Renal pelvis (tissue), 4 donors: ENCODE measurements around the gene ERAL1. TPM values are rescaled to one million over a fixed set of nuclear protein-coding genes. Genes with fewer than 3 reads are reported as not detected.
"Not testable (repeated sequence)": the region's sequence is repeated elsewhere in the genome, so short reads cannot be mapped to it uniquely, and the experiment has no call there.

Source experiments
- DNase-seq: peaks from one replicate; pipeline ENCODE4 v3.0.0-alpha.2; 2013
- polyA plus RNA-seq, 3 donors: library from polyadenylated mRNA; unstranded; fragments of 120-200 nt; gene quantifications; one replicate each; pipeline ENCODE4 v1.2.1, GENCODE V29; 2013; ENCODE audit not compliant: insufficient read length in 3 of 3

ERAL1 gene
- polyA plus RNA-seq, 3 donors = 69.8 to 74.2 (median 74.1) TPM

DNA sequence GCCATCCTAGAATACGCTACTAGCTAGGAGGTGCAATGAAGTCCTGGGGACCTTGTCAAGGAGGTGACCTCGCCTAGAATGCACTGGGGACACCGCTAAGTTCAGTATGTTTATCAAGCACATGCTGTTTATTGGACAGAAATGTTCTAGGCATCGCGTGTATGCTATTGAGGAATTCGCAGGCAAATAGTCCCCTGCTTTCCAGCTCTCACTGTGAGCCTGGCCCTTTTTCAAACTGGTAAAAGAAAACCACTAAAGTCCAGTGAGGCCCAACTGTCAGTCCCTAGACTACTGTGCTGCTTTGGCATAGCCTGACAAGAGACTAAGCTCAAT is 11.0 kb upstream of the ERAL1 start:
- no peak for DNase-seq

DNA sequence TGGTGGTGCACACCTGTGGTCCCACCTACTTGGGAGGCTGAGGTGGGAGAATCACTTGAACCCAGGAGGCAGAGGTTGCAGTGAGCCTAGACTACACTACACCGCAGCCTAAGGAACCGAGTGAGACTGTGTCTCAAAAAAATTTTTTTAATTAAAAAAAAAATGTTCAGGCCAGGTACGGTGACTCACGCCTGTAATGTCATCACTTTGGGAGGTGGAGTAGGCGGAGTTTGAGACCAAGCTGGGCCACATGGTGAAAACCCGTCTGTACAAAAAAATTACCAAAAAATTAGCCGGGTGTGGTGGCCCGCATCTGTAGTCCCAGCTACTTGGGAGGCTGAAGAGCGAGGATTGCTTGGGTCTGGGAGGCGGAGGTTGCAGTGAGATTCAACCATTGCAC is 8.6 kb upstream of the ERAL1 start:
- no peak for DNase-seq

DNA sequence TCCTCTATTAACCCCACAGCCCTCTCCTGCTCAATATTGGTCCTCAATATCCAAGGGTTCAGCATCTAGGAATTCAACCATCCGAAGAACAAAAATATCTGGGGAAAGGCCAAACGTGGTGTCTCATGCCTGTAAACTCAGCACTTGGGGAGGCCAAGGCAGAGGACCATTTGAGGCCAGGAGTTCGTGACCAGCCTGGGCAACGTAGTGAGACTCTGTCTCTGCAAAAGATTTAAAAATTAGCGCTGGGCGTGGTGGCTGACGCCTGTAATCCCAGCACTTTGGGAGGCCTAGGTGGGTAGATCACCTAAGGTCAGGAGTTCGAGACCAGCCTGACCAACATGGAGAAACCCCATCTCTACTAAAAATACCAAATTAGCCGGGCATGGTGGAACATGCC is 8.1 kb upstream of the ERAL1 start:
- DNase-seq = not testable (repeated sequence)

DNA sequence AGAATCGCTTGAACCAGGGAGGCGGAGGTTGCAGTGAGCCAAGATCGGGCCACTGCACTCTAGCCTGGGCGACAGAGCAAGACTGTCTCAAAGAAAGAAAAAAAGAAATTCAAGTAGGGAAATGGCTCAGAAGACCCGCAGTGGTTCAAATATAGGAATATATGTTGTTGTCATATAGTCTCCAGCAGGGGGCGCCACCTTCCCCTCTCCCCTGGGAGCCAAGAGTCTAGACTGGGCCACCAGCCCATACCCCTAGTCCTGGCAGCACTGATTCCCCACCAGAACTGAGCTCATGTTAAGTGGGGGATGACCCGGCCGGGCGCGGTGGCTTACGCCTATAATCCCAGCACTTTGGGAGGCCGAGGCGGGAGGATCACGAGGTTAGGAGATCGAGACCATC is 6.1 kb upstream of the ERAL1 start:
- not testable (repeated sequence) for DNase-seq

DNA sequence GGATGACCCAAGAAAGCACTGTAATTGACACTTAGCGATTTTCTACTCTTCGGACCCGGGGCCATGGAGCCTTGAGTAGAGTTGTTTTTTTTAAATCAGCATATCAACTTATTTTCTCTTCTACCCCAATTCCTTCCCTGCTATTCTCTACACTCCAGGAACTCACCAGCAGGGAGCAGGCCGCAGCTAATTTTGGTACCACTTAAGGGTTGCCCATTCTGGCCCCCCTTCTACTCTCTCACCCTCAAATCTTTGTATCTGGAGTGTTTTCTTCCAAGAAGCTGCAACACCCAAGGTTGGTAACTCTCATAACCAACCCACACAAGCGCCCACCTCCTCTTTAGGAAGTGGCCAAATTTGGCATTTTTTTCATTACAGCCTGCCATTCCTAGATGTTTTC is 5.5 kb upstream of the ERAL1 start:
- no peak for DNase-seq

DNA sequence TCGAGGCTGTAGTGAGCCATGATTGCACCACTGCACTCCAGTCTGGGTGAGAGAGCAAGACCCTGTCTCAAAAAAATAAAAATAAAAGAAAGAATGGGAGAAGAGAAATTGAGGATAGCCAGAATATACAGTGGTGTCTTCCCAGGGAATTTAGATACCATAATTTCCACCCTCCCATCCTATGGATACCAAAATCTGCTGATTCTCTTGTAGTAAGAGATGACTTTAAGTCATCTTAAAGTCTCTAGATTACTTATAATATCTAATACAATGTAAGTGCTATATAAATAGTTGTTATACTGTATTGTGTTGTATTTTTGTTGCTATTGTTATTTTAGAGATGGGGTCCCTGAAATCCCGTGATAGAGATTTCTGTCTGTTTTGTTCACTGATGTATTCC is 1.5 kb upstream of the ERAL1 start:
- no peak for DNase-seq

DNA sequence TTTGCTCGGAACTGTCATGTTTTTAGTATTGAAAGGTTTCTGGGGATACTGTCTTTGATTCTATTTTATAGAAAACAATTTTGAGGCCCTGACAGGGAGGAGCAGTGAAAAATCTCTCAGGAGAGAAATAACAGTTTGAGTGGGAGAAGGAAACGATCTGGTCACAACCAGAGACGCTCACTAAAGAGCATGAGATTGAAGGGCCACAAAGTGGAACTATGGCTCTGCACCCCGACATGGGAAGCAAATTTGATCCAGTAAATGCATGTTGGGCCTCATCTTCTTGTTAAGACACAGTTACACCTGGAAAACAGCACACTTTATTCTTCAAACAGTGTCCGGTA is 492 bp downstream of the ERAL1 start:
- no peak for DNase-seq

DNA sequence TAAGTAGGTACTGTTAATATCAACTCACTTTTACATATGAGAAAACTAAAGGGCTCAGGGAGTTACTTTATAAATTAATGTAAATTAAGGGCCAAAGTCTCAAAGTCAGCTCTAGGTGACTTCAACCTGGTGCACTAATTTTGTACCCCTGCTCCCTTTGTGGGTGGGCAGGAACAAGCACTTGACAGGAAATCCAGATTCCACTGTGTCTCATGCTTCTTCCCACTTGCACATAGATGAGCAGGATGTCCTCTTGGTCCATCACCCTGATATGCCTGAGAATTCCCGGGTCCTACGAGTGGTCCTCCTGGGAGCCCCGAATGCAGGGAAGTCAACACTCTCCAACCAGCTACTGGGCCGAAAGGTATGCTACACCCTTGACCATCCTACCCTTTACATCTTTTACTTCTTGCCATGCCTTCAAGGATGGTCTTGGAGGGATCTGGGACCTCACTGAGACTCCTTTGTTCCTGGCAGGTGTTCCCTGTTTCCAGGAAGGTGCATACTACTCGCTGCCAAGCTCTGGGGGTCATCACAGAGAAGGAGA is 1.3 kb downstream of the ERAL1 start:
- DNase-seq = no peak

DNA sequence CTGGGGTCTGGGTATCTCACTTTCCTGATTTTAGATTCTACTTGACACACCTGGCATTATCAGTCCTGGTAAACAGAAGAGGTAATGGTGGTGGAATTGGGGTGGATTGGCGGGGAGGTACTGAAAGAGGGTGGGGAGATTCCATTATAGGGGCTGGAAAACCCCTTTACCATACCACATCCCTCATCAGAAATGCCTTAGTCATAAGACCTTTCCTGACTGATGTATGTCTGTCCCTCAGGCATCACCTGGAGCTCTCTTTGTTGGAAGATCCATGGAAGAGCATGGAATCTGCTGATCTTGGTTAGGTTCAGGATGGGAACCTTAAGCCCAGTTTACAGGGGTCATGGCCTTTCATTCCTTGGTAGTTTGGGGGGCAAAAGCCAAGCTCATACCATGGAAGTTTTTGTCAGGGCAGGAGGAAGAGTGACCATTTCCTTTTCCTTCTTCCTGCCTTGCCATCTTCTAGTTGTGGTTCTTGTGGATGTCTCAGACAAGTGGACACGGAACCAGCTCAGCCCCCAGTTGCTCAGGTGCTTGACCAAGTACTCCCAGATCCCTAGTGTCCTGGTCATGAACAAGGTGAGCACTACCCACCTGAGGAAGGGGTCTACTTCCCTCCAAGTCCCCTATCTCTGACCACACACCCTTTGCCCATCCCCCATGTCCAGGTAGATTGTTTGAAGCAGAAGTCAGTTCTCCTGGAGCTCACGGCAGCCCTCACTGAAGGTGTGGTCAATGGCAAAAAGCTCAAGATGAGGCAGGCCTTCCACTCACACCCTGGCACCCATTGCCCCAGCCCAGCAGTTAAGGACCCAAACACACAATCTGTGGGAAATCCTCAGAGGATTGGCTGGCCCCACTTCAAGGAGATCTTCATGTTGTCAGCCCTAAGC is 3.3 kb downstream of the ERAL1 start:
- DNase-seq = no peak

DNA sequence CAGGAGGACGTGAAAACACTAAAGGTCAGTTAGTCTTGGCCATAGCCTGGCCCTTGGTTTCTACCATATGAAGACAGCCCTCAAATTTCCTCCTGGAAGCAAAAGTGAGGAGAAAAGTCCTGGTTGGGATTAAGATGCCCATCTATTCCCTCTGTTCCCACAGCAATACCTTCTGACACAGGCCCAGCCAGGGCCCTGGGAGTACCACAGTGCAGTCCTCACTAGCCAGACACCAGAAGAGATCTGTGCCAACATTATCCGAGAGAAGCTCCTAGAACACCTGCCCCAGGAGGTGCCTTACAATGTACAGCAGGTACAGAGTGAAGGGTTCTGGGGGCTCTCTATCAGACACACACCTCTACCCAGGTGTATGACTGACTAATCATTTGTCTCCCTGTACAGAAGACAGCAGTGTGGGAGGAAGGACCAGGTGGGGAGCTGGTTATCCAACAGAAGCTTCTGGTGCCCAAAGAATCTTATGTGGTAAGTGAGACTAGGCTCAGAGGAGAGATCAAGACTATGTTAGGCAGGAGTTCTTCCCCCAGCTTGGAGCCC is 4.1 kb downstream of the ERAL1 start:
- DNase-seq = no peak

DNA sequence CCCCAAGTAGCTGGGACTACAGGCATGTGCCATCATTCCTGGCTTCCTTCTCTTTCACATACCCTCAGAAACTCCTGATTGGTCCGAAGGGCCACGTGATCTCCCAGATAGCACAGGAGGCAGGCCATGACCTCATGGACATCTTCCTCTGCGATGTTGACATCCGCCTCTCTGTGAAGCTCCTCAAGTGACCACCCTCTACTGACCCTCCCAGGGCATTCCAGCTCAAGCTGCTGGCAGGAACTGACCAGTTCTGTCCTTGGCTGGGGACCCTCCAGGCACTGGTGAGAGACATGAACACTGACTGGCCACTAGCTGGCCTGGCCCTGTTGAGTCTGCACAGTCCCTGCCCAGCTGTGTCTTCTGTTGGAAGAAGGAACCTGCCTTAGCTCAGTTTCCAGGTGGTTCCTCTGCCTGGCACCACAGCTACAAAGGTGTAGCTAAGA is 5.6 kb downstream of the ERAL1 start:
- no peak for DNase-seq

DNA sequence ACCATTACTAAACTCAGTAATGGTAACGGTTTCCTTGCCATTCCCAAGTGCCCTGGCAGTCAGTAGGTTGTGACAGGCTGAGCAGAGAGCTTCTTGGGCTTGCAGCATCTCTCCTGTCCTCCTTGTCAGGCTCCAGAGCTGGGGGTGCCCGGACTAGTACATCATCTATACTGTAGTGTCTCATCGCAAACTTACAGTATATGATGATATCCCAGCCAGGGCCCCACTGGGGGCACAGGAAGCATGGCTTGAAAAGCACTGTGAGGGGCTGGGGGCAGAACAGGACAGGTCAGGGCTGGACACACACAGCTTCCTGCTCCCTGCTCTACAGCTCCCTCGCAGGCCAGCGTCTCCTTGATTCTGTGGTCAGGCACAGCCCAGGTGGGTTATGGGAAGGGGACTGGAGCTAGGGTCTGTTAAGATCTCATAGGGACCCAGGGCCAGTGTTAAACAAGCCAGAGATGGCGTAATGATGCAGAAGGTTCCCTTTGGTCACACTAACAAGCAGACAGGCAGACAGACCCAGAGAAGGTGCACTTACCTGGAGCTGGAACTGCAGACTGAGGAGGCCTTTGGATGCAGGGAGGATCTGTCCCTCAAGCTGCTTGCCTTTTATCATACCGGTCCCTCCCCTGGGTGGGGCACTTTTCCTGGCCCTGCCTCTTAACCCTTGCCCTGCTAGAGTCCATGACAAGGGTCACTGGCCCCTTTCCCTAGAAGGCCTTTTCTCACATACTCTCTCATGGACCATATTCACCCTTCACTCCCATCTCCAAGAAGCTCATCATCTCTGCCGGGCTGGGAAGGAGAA is 6.8 kb downstream of the ERAL1 start:
- no peak for DNase-seq

DNA sequence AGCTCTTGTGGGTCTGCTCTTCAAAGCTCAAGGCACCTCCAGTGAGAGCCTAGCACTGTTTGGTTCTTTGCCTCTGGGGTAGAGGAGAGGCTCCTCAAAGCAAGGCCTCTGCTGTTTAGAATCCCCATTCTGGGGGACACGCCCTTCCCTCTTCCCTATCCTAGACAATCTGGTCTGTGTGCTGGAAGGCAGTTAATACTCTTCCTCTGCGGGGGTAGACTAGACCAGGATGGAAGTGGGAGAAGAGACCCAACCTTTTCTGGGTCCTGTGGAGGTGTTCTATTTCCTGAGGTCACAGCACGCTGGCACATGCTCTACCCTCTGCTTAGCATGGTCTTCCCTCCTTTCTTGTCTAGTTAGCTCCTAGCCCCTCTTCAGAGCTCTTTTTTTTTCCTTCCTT is 7.7 kb downstream of the ERAL1 start:
- no peak for DNase-seq

DNA sequence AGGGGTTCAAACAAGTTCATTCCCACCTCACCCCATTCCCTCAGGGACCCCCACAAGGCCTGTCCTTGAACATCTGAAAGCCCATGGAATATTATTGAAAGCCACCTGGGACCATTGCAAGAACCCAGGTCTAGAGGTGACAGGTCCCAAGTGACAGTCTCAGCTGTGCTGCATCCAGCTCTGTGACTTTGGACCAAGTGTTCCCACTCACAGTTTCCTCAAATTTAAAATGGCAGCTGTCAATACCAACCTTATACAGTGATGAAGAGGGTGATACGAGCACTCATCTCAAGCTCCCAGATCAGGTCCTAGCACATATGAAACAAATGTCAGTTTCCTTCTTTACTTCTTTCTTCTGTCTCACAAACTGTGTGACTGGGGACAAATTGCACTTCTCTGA is 9.1 kb downstream of the ERAL1 start:
- no peak for DNase-seq

DNA sequence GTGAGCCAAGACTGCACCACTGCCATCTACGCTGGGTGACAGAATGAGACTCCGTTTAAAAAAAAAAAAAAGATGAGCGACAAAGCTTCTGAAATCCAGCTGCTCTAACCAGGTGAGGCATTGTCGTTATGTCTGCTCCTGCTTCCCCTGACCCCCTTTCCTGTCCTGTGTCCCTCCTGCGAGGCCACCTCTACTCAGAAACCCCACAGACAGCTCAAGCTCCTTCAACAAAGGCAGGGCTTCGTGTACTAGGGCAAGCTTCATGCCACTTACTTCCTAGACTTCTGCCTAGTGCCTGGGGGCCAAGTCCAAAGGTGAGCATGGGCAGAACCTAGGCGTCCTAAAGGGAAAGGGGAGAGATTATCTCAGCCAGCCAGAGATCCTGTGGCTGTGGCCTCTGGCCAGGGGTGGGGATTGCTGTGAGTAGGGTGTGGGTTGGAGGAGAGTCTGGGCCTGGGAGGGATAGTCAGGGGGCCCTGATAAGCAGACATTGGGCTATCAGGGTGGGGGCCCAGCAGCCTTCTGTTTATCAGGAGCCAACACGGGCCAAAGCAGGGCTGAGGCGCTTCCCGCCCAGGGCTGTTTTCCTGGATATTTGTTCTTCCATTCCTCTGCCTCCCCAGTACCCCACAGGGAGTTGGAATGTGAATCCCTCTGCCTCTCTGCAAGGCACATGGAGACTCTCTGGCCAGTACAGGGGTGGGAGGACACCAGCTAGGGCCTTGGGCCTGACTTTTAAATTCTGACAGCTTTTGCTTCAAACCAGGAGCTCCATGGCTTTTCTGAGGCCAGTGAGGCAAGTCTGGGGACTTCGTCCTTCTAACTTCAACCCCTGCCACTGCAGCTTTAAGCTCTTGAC is 10.4 kb downstream of the ERAL1 start:
- no peak for DNase-seq

DNA sequence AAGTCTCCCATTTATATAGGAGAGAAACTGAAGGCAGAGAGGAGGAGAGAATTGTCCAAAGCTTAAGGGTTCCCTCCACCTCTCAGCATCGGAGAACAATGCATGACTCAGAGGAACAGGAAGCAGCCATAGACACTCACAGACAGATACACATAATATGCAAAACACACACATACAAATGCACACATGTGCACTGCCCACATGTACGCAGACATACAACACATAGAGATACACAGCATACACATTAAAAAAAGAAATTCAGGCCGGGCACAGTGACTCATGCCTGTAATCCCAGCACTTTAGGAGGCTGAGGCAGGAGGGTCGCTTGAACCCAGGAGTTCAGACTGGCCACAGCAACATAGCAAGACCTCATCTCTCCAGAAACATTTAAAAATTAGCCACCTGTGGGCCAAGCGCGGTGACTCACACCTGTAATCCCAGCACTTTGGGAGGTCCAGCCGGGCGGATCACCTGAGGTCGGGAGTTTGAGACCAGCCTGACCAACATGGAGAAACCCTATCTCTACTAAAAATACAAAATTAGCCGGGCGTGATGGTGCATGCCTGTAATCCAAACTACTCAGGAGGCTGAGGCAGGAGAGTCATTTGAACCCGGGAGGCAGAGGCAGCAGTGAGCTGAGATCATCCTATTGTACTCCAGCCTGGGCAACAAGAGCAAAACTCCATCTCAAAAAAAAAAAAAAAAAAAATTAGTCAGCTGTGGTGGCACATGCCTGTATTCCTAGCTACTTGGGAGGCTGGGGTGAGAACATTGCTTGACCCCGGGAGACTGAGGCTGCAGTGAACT is 11.3 kb downstream of the ERAL1 start:
- no peak for DNase-seq

DNA sequence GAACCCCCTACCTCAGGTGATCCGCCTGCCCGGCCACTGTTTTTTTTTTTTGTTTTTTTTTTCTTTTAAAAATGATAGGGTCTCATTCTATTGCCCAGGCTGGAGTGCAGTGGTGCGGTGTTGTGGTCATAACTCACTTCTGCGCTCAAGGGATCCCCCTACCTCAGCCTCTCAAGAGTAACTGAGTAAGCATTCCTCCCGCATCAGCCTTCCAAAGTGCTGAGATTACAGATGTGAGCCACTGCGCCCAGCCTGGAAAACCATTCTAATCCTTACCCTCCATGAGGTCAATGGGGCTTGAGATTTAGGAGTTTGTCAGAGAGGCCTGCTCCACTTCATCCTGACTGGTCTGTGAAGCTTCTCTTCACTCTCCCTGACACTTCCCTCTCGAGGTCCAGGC is 12.5 kb downstream of the ERAL1 start:
- DNase-seq = no peak

DNA sequence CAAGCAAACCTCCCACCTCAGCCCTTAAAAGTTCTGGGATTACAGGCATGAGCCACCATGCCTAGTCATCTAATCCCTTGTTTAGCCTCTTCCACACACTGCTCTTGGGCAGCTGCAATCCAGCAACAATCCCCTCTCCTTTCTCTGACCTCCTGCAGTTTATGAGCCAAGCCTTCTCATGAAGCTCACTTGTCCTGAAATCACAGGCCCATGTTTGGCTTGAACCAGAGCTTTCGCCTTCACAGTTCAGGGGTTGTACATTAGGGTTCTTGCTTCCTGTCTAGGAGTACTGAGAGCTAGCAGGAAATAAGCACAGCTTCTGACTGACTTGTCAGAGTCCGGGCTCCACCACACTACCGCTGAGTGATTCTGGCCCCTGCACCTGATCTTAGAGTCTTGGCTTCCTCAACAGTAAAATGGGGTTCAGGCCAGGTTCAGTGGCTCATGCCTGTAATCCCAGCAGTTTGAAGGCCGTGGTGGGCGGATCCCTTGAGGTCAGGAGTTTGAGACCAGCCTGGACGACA is 16.3 kb downstream of the ERAL1 start:
- no peak for DNase-seq

DNA sequence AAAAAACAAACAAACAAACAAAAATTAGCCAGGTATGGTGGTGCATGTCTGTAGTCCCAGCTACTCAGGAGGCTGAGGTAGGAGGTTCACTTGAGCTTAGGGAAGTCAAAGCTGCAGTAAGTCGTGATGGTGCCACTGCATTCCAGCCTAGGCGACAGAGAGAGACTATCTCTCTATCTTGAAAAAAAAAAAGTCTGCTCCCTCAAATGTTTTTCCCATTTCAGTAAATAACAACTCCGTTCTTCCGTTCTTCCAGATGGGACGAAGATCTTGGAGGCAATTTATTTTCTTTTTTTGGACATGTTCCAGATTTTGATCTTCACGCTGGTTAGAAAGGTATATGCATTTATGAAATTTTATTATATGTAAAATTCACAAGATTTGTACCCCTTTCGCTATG is 19.0 kb downstream of the ERAL1 start:
- no peak for DNase-seq

DNA sequence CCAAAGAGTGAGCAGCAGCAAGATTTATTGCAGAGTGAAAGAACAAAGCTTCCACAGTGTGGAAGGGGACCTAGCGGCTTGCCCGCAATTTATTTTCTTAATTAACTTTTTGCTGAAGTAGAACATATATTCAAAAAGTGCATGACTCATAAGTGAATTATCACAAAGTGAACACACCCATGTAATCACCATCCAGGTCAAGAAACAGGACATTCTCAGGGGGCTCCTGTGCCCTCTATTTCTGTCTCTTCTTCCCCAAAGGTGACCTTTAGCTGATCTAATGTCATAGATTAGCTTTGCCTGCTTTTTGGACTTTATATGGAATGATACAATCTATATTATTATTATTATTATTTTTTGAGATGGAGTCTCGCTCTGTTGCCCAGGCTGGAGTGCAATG is 19.9 kb downstream of the ERAL1 start:
- DNase-seq = no peak
